HepG2 (cell line): Measurements from ENCODE around the gene SNX21. TPM values are rescaled to one million over a fixed set of nuclear protein-coding genes. Genes with fewer than 3 reads are reported as not detected.

Experiments used
- BRCA1 ChIP-seq: sonication (generic); formaldehyde crosslinking; IDR thresholded peaks from 2 replicates; pipeline ENCODE4 v1.4.0; 2020; ENCODE audit warnings: missing genetic modification reagents
- LCORL ChIP-seq, 2 experiments: fragments of 450-650 bp in 1 of 2; sonication (generic) in 1 of 2; formaldehyde crosslinking in 1 of 2; IDR thresholded peaks; 2 replicates each; pipeline versions ENCODE4 v1.5.0 to v1.6.1; 2017 to 2020; ENCODE audit warnings: antibody characterized with exemption in 1 of 2, missing genetic modification reagents in 1 of 2
- MTF1 ChIP-seq: sonication (generic); formaldehyde crosslinking; IDR thresholded peaks from 2 replicates; pipeline ENCODE4 v1.5.0; 2020; ENCODE audit warnings: missing genetic modification reagents
- RFX3 ChIP-seq: IDR thresholded peaks from 2 replicates; pipeline ENCODE4 v1.6.1; 2016; ENCODE audit warnings: missing biosample characterization, missing genetic modification reagents
- SUZ12 ChIP-seq: fragments of 150-350 bp; IDR thresholded peaks from 2 replicates; pipeline ENCODE4 v1.6.1; 2014; ENCODE audit warnings: low read depth, low read length
- THAP9 ChIP-seq: sonication (generic); formaldehyde crosslinking; IDR thresholded peaks from 2 replicates; pipeline ENCODE4; 2020; ENCODE audit warnings: missing genetic modification reagents, mild to moderate bottlenecking, borderline replicate concordance
- ZFP41 ChIP-seq: sonication (generic); formaldehyde crosslinking; IDR thresholded peaks from 2 replicates; pipeline ENCODE4 v1.4.0; 2020; ENCODE audit warnings: mild to moderate bottlenecking, missing genetic modification reagents, borderline replicate concordance
- ZNF18 ChIP-seq: sonication (generic); formaldehyde crosslinking; IDR thresholded peaks from 2 replicates; pipeline ENCODE4 v1.8.0; 2022; ENCODE audit warnings: mild to moderate bottlenecking, missing genetic modification reagents; ENCODE audit not compliant: insufficient replicate concordance
- ZNF180 ChIP-seq: sonication (generic); formaldehyde crosslinking; IDR thresholded peaks from 2 replicates; pipeline ENCODE4 v1.4.0; 2020; ENCODE audit warnings: low read depth, missing genetic modification reagents, borderline replicate concordance
- ZNF629 ChIP-seq: sonication (generic); formaldehyde crosslinking; conservative IDR thresholded peaks from 2 replicates; pipeline ENCODE4 v1.5.0; 2020; ENCODE audit warnings: missing genetic modification reagents
- ZNF670 ChIP-seq: sonication (generic); formaldehyde crosslinking; IDR thresholded peaks from 2 replicates; pipeline ENCODE4 v1.8.0; 2022; ENCODE audit warnings: mild to moderate bottlenecking, missing genetic modification reagents, borderline replicate concordance
- ZSCAN9 ChIP-seq: IDR thresholded peaks from 2 replicates; pipeline ENCODE4 v1.6.1; 2016; ENCODE audit warnings: borderline replicate concordance
- polyA plus RNA-seq, 8 experiments: library from polyadenylated mRNA; depleted of rRNA in 3 of 8; stranded (reverse) in 7 of 8; unstranded in 1 of 8; fragments of >200 nt; fragmentation: Illumina TruSeq in 4 of 8; extraction: Trizol in 4 of 8; gene quantifications; 2 replicates each; pipeline versions ENCODE4 v1.2.1 to v1.2.3, GENCODE V29; 2011 to 2016; ENCODE audit warnings: low read depth in 4 of 8, missing spikeins in 1 of 8, mixed read lengths in 1 of 8; ENCODE audit not compliant: insufficient read depth in 1 of 8
- total RNA-seq, 5 experiments: library from RNA; depleted of rRNA; stranded (reverse); fragments of >200 nt; fragmentation: Illumina TruSeq; extraction: Trizol; gene quantifications; 2 replicates each; pipeline ENCODE4 v1.2.3, GENCODE V29; 2016; ENCODE audit warnings: low read depth in 1 of 5
- TF ChIP-seq, protein P1 (sequence below): sonication (generic); formaldehyde crosslinking; IDR thresholded peaks from 2 replicates; pipeline ENCODE4 v1.8.0; 2022; ENCODE audit warnings: low read depth, missing genetic modification reagents
- TF ChIP-seq, protein P2 (sequence below): fragments of 450-650 bp; IDR thresholded peaks from 2 replicates; pipeline ENCODE4 v1.6.1; 2017
- TF ChIP-seq, protein P3 (sequence below): sonication (generic); formaldehyde crosslinking; IDR thresholded peaks from 2 replicates; pipeline ENCODE4 v1.4.0; 2020; ENCODE audit warnings: missing genetic modification reagents

The SNX21 gene
- total and polyA plus RNA-seq, 2 of the 13 experiments (the other 11 are each of a cell fraction or from before 2014, with no cell fraction given) = 7.7 to 12.8 TPM

DNA sequence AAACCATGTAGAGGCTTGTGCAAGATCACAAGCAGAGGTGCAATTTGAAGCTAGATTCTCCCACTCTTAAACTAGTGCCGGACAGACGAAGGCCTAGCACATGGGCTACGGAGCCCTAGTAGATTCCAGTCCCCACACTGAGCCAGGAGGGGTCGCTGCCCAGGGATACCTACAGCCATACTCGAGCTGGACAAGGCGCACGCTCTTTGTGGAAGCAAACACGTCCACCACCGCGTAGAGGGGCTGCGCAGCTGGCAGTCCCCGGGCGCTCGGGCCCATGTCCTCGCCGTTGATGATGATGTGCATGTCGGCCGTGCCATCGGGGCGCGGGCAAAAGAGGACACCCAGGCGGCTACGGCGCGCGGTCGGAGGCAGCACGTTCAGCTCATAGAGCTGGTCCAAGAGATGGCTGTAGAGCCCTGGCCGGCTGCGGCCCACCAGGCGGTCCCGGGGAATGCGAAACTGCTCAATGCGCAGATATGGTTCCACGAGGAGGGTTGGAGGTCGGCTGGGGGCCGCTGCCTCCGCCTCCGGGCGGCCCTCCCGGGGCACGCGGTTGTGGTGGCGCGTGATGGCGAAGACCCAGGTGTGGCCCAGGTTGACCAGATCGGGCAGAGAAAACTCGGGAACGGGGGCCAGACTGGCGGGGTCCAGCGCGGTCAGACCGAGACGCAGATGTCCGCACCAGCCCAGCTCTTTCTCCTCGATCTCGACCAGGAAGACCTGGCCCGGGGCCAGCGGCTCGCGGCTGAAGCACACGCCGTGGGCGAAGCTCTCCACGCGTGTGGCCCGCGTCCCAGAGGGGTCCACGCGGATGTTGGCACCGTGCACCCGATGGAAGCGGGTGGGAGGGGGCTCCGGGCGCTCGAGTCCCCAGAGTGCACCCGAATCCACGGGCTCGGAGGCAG lies 56.7 kb downstream of the SNX21 start (continued):
- TF ChIP-seq, protein P1, sequence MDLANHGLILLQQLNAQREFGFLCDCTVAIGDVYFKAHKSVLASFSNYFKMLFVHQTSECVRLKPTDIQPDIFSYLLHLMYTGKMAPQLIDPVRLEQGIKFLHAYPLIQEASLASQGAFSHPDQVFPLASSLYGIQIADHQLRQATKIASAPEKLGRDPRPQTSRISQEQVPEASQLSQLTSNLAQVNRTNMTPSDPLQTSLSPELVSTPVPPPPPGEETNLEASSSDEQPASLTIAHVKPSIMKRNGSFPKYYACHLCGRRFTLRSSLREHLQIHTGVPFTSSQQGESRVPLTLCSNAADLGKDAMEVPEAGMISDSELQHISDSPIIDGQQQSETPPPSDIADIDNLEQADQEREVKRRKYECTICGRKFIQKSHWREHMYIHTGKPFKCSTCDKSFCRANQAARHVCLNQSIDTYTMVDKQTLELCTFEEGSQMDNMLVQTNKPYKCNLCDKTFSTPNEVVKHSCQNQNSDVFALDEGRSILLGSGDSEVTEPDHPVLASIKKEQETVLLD (CRISPR knock-in tag) = no peak
- TF ChIP-seq, protein P2, sequence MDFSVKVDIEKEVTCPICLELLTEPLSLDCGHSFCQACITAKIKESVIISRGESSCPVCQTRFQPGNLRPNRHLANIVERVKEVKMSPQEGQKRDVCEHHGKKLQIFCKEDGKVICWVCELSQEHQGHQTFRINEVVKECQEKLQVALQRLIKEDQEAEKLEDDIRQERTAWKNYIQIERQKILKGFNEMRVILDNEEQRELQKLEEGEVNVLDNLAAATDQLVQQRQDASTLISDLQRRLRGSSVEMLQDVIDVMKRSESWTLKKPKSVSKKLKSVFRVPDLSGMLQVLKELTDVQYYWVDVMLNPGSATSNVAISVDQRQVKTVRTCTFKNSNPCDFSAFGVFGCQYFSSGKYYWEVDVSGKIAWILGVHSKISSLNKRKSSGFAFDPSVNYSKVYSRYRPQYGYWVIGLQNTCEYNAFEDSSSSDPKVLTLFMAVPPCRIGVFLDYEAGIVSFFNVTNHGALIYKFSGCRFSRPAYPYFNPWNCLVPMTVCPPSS = no peak
- TF ChIP-seq ZNF629 (CRISPR knock-in tag) = 0 out of 2 replicates have a peak, but pooled peaks have one; percentile 16
- TF ChIP-seq SUZ12 = no peak
- TF ChIP-seq ZSCAN9 = peak; percentile 97
- no peak for TF ChIP-seq MTF1 (CRISPR knock-in tag)
- TF ChIP-seq ZNF670 = no peak
- no peak for TF ChIP-seq ZNF18 (CRISPR knock-in tag)
- TF ChIP-seq RFX3 (CRISPR knock-in tag) = no peak
- no peak for TF ChIP-seq ZNF180 (CRISPR knock-in tag)
- TF ChIP-seq, protein P3, sequence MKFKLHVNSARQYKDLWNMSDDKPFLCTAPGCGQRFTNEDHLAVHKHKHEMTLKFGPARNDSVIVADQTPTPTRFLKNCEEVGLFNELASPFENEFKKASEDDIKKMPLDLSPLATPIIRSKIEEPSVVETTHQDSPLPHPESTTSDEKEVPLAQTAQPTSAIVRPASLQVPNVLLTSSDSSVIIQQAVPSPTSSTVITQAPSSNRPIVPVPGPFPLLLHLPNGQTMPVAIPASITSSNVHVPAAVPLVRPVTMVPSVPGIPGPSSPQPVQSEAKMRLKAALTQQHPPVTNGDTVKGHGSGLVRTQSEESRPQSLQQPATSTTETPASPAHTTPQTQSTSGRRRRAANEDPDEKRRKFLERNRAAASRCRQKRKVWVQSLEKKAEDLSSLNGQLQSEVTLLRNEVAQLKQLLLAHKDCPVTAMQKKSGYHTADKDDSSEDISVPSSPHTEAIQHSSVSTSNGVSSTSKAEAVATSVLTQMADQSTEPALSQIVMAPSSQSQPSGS = peak; percentile 89
- no peak for TF ChIP-seq THAP9 (CRISPR knock-in tag)
- TF ChIP-seq ZFP41 (CRISPR knock-in tag) = no peak
- peak; percentile 90; the same call in 1 of the 2 replicates for TF ChIP-seq BRCA1 (CRISPR knock-in tag)
- no peak for TF ChIP-seq LCORL (IDR thresholded peaks at IDR 0.05)
- TF ChIP-seq LCORL (CRISPR knock-in tag; IDR thresholded peaks at IDR 0.05) = no peak
